ENCODE measurements around the gene BCAR3.
"Not testable (repeated sequence)": the region's sequence is repeated elsewhere in the genome, so short reads cannot be mapped to it uniquely, and the experiment has no call there.

The BCAR3 gene

GRCh38 chr1:93569489-93569888 lies 112.1 kb downstream of the BCAR3 start:
- no peak overlapping the region for H3K27ac ChIP-seq (ENCODE audit: low read depth, low read length)
- H3K4me1 ChIP-seq (ENCODE audit: insufficient read depth, low read length), result peaks cover 10% of the 10 kb centered on the region
- 97% methylated on average over 2 of the region's 2 CpGs for WGBS
- H3K36me3 ChIP-seq (ENCODE audit: insufficient read depth, low read length), result peaks cover 73% of the 10 kb centered on the region
- no peaks in the 10 kb centered on the region for H3K9me3 ChIP-seq (ENCODE audit: insufficient read depth, low read depth, low read length)
- H3K4me3 ChIP-seq (ENCODE audit: low read length), result no peak overlapping the region
- H3K9ac ChIP-seq (ENCODE audit: low read depth, low read length), result no peak overlapping the region
- no peaks in the 10 kb centered on the region for H3K27me3 ChIP-seq (ENCODE audit: insufficient read depth, low read length)

DNA sequence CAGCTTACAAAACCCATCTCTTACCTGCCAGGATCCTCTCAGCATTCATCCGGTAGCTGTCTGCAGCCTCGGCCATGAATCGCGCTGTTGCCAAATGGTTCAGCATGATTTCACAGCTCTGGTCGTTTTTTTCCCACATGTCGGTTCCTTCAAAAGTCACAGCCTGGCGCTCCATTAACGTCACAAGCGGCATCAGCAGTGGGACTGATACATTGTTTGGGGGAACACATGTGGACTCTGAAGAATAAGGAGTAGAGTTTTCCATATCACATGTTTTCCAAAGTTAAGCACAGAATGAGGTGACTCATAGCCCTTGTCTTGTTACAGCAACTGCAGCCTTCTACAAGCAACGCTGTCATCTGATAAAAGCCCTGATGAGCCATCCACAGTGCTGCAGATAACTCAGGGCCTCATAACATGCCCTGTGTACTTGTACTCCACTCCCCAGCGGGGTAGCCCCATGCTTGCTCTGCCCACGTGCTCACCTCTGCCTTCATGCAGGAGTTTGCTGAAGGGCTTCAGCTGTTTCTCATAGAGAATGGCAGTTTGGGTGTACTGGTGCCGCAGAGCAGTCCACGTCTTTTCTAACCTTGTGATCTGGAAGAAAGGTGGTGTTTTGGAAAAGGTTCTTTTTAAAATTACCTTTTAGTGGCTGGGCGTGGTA lies 114.2 kb downstream of the BCAR3 start:
- peaks cover 74% of the 10 kb centered on the region for H3K36me3 ChIP-seq (ENCODE audit: insufficient read depth, low read length)
- WGBS, result 94% methylated on average over 15 of the region's 15 CpGs
- no peak overlapping the region for H3K27ac ChIP-seq (ENCODE audit: low read depth, low read length)
- H3K9ac ChIP-seq (ENCODE audit: low read depth, low read length), result no peak overlapping the region
- H3K4me1 ChIP-seq (ENCODE audit: insufficient read depth, low read length), result peaks cover 8% of the 10 kb centered on the region
- no peaks in the 10 kb centered on the region for H3K27me3 ChIP-seq (ENCODE audit: insufficient read depth, low read length)
- no peaks in the 10 kb centered on the region for H3K9me3 ChIP-seq (ENCODE audit: insufficient read depth, low read depth, low read length)
- H3K4me3 ChIP-seq (ENCODE audit: low read length), result no peak overlapping the region

DNA sequence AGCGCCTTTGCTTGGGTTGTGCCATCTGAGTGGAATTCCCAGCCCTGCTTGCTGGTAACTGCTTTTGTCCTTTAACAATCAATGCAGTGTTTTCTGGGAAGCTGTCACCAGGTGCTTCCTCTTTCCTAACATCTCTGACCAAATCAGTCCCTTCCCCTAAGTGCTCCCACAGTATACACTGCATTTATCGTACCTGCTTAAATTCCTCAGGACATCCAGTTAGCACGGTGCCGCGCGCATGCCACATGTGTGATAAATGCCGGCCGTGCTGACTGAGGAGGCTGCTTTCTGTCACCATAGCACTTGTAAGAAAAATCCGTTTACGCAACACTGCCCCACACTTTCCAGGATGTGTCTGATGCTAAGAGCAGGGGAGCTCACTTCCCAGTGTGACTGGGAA lies 115.4 kb downstream of the BCAR3 start:
- Histone ChIP-seq H3K36me3 (ENCODE audit: insufficient read depth, low read length) (peaks cover 74% of the 10 kb centered on the region), H3K9me3 (ENCODE audit: insufficient read depth, low read depth, low read length) (no peaks in the 10 kb centered on the region), H3K9ac (ENCODE audit: low read depth, low read length) (no peak overlapping the region), H3K4me1 (ENCODE audit: insufficient read depth, low read length) (no peaks in the 10 kb centered on the region), H3K27ac (ENCODE audit: low read depth, low read length) (0 out of 2 replicates have a peak overlapping the region, but pooled peaks have one; percentile 30), H3K27me3 (ENCODE audit: insufficient read depth, low read length) (no peaks in the 10 kb centered on the region), H3K4me3 (ENCODE audit: low read length) (no peak overlapping the region)
- WGBS, result 96% methylated on average over 10 of the region's 10 CpGs

DNA sequence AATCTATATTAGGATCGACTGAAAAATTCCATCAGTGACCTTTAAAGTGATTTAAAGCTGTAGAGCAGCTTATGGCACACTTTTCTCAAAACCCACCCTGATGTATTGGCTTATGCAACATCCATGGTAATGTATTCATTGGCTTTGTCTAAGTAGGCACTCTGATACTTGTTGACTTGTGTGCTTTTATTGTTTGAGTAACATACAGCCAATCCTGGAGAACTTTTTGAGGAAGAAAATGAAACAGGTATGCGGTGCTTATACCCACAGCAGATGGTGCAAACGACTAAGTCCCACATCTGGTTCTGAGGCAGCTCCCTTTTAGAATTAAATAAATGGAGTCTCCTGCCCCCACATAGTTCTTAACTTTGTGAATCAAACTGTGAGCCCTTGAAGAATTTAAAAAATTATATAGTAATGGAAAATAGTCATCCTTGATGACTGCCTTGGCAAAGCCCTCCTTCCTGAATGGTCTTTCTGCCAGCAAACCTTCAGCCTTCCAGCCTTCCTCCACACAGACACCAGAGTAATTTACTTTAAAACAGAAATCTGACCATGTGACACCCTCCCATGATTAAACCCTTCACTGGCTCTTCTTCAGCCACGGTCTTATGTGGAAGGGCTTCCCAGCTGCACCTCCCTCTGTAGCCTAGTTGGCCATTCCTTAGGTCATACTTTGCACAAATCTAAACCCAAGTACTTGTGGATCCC lies 116.0 kb downstream of the BCAR3 start:
- Histone ChIP-seq H3K9me3 (ENCODE audit: insufficient read depth, low read depth, low read length) (no peaks in the 10 kb centered on the region), H3K27ac (ENCODE audit: low read depth, low read length) (no peak overlapping the region), H3K4me3 (ENCODE audit: low read length) (no peak overlapping the region), H3K9ac (ENCODE audit: low read depth, low read length) (no peak overlapping the region), H3K36me3 (ENCODE audit: insufficient read depth, low read length) (peaks cover 78% of the 10 kb centered on the region), H3K27me3 (ENCODE audit: insufficient read depth, low read length) (no peaks in the 10 kb centered on the region), H3K4me1 (ENCODE audit: insufficient read depth, low read length) (no peaks in the 10 kb centered on the region)
- WGBS, result 89% methylated on average over 4 of the region's 4 CpGs

DNA sequence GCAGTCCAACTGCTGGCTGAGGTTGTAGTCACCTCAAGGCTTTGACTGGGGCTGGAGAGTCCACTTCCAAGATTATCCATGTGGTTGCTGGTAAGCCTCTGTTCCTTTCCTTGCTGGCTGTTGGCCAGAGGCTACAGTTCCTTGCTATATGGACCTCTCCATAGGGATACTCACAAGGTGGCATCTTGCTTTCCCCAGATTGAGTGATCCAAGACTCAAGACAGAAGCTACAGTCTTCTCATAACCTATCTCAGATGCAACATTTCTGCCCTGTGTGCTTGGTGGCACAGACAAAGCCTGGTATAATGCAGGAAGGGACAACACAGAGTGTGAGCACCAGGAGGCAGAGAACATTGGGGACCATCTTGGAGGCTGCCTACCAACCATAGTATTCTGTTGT lies 121.9 kb downstream of the BCAR3 start:
- Histone ChIP-seq H3K9me3 (ENCODE audit: insufficient read depth, low read depth, low read length) (no peaks in the 10 kb centered on the region), H3K27me3 (ENCODE audit: insufficient read depth, low read length) (no peaks in the 10 kb centered on the region), H3K9ac (ENCODE audit: low read depth, low read length) (no peak overlapping the region), H3K4me3 (ENCODE audit: low read length) (no peak overlapping the region), H3K36me3 (ENCODE audit: insufficient read depth, low read length) (peaks cover 55% of the 10 kb centered on the region), H3K27ac (ENCODE audit: low read depth, low read length) (no peak overlapping the region), H3K4me1 (ENCODE audit: insufficient read depth, low read length) (no peaks in the 10 kb centered on the region)

DNA sequence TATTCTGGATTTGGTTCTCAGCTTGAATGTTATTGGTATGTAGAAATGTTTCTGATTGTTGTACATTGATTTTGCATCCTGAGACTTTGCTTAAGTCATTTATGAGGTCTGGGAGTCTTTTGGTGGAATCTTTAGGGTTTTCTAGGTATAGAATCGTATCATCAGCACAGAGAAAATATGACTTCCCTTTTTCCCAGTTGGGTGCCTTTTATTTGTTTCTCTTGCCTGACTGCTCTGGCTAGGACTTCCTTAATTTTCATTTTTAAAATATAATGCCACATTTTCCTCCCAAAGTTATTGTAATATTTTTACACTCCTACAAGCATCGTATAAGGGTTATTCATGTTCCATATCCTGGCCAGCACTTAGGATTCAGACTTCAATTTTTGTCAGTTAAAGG lies 122.6 kb downstream of the BCAR3 start:
- Histone ChIP-seq H3K9ac (ENCODE audit: low read depth, low read length) (no peak overlapping the region), H3K9me3 (ENCODE audit: insufficient read depth, low read depth, low read length) (no peaks in the 10 kb centered on the region), H3K36me3 (ENCODE audit: insufficient read depth, low read length) (peaks cover 59% of the 10 kb centered on the region), H3K27me3 (ENCODE audit: insufficient read depth, low read length) (no peaks in the 10 kb centered on the region), H3K27ac (ENCODE audit: low read depth, low read length) (no peak overlapping the region), H3K4me1 (ENCODE audit: insufficient read depth, low read length) (no peaks in the 10 kb centered on the region), H3K4me3 (ENCODE audit: low read length) (no peak overlapping the region)
- 94% methylated on average over 2 of the region's 2 CpGs for WGBS

DNA sequence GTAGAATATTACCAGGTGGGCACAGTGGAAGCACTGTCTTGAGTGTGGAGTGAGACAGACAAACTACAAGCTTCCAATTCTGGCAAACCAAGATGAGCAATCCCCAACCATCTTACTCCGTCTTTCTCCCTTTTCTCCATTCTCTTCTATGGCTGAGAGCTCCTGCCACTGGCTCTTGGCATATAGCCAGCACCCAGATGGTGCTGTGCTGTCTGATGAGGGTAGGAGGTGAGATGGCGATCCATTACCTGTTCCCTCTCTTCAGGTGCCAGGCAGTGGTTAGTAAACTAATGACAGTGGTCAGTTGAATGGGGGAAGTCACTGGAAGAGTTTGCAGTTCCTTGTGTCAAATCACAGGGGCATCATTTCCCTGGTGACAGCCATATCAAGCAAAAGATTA lies 125.3 kb downstream of the BCAR3 start:
- 97% methylated on average over 2 of the region's 2 CpGs for WGBS
- Histone ChIP-seq H3K9me3 (ENCODE audit: insufficient read depth, low read depth, low read length) (no peaks in the 10 kb centered on the region), H3K4me1 (ENCODE audit: insufficient read depth, low read length) (peaks cover 23% of the 10 kb centered on the region), H3K36me3 (ENCODE audit: insufficient read depth, low read length) (peaks cover 64% of the 10 kb centered on the region), H3K9ac (ENCODE audit: low read depth, low read length) (no peak overlapping the region), H3K4me3 (ENCODE audit: low read length) (no peak overlapping the region), H3K27me3 (ENCODE audit: insufficient read depth, low read length) (no peaks in the 10 kb centered on the region), H3K27ac (ENCODE audit: low read depth, low read length) (no peak overlapping the region)

DNA sequence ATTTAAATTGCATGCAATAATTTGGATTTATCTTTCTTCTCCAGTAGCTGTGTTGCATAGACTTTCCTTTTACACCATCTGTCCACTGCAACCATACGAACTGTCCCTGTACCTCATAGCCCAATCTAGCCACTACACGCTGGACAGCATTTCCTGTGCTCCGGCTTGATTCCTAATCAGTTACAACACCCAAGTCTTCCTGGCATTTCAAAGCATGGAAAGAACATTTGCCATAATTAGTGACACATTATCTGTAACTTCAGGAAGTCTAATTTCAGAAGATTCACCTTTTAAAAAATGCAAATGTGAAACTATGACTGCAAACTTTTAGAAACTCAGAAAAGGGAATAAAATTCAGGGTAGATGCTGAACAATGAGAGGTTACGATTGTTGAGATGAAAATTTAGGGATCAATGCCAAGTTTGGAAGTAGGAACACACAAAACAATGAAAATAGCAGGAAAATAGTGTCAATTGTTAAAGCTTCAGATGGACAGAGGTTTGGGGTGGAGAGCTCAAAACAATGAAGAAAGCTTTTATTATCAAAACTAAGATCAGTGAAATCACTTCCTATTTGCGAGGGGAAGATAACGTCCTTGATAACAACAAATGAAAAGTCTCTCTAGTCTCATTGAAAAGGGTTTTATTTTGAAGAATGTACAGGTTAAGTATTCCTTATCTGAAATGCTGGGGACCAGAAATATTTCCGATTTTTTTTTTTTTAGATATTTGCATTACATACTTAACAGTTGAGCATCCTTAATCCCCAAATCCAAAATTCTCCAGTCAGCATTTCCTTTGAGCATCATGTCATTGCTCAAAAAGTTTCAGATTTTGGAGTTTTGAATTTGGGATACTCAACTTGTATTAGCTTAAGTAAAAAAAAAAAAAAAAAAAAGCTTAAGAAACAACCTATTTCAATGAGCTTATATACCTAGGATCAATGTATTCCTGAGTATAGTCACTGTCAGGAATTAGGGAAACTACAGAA lies 126.5 kb downstream of the BCAR3 start:
- no peak overlapping the region for H3K4me3 ChIP-seq (ENCODE audit: low read length)
- 93% methylated on average over 7 of the region's 7 CpGs for WGBS
- no peak overlapping the region for H3K27ac ChIP-seq (ENCODE audit: low read depth, low read length)

DNA sequence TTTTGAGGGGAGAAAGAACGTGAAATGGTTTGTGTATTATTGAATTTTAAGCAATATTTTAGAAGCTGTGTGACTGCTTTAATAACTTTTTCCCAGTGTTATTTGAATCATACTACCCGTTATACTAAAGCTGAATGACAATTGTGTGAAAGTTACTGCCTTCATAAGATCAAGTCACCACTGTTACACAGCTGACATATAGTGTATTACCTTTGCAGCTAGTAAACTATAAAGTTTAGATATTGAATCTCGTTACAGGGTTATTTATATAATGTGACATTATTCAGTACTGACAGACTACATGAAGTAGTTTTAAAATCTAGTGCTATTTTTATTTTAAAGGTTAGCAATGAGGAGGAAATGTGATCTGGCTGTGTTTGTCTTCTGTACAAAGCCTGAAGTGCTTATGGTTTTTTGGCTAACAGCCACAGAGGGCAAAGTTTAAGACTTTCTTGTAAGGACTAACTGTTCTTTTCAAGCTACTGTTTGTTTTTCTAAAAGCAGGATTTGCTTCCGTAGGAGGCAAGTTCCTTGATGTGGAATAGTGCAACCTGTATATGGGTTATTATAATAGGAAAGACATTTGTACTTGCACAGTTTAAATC lies 127.6 kb downstream of the BCAR3 start:
- H3K27ac ChIP-seq (ENCODE audit: low read depth, low read length); H3K9me3 ChIP-seq (ENCODE audit: insufficient read depth, low read depth, low read length); H3K9ac ChIP-seq (ENCODE audit: low read depth, low read length); H3K27me3 ChIP-seq (ENCODE audit: insufficient read depth, low read length); H3K4me3 ChIP-seq (ENCODE audit: low read length): not testable (repeated sequence)
- H3K4me1 ChIP-seq (ENCODE audit: insufficient read depth, low read length), result peaks cover 23% of the 10 kb centered on the region
- peaks cover 67% of the 10 kb centered on the region for H3K36me3 ChIP-seq (ENCODE audit: insufficient read depth, low read length)
- 83% methylated on average over 2 of the region's 4 CpGs for WGBS

More for the DNA sequence above, 126.5 kb downstream of the BCAR3 start:
- H3K9me3 ChIP-seq (ENCODE audit: insufficient read depth, low read depth, low read length), result no peaks in the 10 kb centered on the region
- H3K36me3 ChIP-seq (ENCODE audit: insufficient read depth, low read length), result peaks cover 64% of the 10 kb centered on the region
- no peaks in the 10 kb centered on the region for H3K27me3 ChIP-seq (ENCODE audit: insufficient read depth, low read length)
- no peak overlapping the region for H3K9ac ChIP-seq (ENCODE audit: low read depth, low read length)
- H3K4me1 ChIP-seq (ENCODE audit: insufficient read depth, low read length), result peaks cover 23% of the 10 kb centered on the region

- H3K36me3 ChIP-seq (ENCODE audit: insufficient read depth, low read length), result peaks cover 78% of the 10 kb centered on the region
- peaks cover 23% of the 10 kb centered on the region for H3K4me1 ChIP-seq (ENCODE audit: insufficient read depth, low read length)
- H3K27ac ChIP-seq (ENCODE audit: low read depth, low read length), result peak overlapping the region; percentile 52; the same call in 1 of the 2 replicates
- H3K4me3 ChIP-seq (ENCODE audit: low read length), result no peak overlapping the region
- no peaks in the 10 kb centered on the region for H3K27me3 ChIP-seq (ENCODE audit: insufficient read depth, low read length)
- H3K9ac ChIP-seq (ENCODE audit: low read depth, low read length), result no peak overlapping the region
- 60% methylated on average over 9 of the region's 9 CpGs for WGBS
- H3K9me3 ChIP-seq (ENCODE audit: insufficient read depth, low read depth, low read length), result no peaks in the 10 kb centered on the region
Observed at GRCh38 chr1:93552741-93553455, 128.7 kb downstream of the BCAR3 start.

Data from HUES64 (cell line).